MM.1S (cell line): ENCODE measurements around the gene LPA.
"Not testable (repeated sequence)": the region's sequence is repeated elsewhere in the genome, so short reads cannot be mapped to it uniquely, and the experiment has no call there.

ENCODE experiments used
- EZH2 ChIP-seq: fragments of 300-600 bp; sonication (generic); optimal IDR thresholded peaks from 2 replicates; pipeline ENCODE3; 2017; ENCODE audit warnings: low read depth, mild to moderate bottlenecking, antibody characterized with exemption, low read length, mixed read lengths
- TF ChIP-seq, protein P1 (sequence below): fragments of 300-600 bp; sonication (generic); IDR thresholded peaks from 2 replicates; pipeline ENCODE4 v1.5.1; 2016; ENCODE audit warnings: antibody characterized with exemption, low read length, mixed read lengths

DNA sequence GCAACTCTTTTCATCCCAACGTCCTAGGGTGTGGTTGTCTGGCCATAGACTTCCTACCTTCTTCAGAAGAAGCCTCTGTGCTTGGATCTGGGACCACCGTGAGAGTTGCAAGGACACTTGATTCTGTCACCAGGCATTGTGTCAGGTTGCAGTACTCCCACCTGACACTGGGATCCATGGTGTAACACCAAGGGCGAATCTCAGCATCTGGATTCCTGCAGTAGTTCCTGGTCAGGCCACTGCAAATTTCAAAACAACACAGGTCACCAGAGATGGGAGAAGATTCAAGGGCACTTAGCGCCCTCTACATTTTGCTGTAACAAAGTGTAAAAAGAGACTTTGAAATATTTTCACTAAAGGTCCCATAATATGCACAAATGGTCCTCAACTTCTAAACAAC, 68.8 kb downstream of the LPA start:
- TF ChIP-seq, protein P1, sequence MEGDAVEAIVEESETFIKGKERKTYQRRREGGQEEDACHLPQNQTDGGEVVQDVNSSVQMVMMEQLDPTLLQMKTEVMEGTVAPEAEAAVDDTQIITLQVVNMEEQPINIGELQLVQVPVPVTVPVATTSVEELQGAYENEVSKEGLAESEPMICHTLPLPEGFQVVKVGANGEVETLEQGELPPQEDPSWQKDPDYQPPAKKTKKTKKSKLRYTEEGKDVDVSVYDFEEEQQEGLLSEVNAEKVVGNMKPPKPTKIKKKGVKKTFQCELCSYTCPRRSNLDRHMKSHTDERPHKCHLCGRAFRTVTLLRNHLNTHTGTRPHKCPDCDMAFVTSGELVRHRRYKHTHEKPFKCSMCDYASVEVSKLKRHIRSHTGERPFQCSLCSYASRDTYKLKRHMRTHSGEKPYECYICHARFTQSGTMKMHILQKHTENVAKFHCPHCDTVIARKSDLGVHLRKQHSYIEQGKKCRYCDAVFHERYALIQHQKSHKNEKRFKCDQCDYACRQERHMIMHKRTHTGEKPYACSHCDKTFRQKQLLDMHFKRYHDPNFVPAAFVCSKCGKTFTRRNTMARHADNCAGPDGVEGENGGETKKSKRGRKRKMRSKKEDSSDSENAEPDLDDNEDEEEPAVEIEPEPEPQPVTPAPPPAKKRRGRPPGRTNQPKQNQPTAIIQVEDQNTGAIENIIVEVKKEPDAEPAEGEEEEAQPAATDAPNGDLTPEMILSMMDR = not testable (repeated sequence)
- not testable (repeated sequence) for TF ChIP-seq EZH2
